ENCODE results near the gene ANKRD16.

DNA sequence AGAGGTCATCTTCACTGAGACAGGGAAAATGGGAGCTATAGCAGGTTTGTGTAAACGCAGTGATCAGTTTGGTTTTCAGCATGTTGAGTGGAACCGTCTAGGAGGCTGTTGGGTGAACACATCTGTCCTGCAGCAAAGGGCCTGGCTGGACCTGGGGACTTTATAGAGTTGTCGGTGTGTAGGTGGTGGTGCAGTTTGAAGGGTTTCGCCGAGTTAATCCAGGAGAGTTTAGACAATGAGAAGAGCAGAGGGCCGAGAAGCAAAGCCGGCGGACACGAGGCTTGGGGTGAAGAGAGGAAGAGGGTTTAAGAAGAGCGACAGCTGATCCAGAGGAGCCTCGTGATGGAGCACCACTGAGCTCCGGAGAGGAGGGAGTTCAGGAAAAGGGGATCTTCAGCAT, 48.6 kb upstream of the ANKRD16 start:
- TF ChIP-seq, protein P1, sequence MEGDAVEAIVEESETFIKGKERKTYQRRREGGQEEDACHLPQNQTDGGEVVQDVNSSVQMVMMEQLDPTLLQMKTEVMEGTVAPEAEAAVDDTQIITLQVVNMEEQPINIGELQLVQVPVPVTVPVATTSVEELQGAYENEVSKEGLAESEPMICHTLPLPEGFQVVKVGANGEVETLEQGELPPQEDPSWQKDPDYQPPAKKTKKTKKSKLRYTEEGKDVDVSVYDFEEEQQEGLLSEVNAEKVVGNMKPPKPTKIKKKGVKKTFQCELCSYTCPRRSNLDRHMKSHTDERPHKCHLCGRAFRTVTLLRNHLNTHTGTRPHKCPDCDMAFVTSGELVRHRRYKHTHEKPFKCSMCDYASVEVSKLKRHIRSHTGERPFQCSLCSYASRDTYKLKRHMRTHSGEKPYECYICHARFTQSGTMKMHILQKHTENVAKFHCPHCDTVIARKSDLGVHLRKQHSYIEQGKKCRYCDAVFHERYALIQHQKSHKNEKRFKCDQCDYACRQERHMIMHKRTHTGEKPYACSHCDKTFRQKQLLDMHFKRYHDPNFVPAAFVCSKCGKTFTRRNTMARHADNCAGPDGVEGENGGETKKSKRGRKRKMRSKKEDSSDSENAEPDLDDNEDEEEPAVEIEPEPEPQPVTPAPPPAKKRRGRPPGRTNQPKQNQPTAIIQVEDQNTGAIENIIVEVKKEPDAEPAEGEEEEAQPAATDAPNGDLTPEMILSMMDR (IDR thresholded peaks at IDR 0.05) = no peak
- no peak for TF ChIP-seq POLR2A (IDR thresholded peaks at IDR 0.05)
